Thyroid gland (tissue), 4 donors: ENCODE results near the gene TOX3. TPM values are rescaled to one million over a fixed set of nuclear protein-coding genes. Genes with fewer than 3 reads are reported as not detected.

Experiments used
- DNase-seq, 2 donors: peaks; one replicate each; pipeline ENCODE4 v3.0.0-alpha.2; 2019
- H3K27ac ChIP-seq, 3 donors: fragments of 200-600 bp; sonication (generic); 1 replicate in 2 of 3; 2 replicates in 1 of 3; pipeline ENCODE4 v1.5.1; 2016 to 2019; ENCODE audit warnings: mild to moderate bottlenecking in 1 of 3, moderate library complexity in 1 of 3
- H3K27me3 ChIP-seq: fragments of 200-600 bp; sonication (generic); one replicate; pipeline ENCODE4 v1.5.1; 2019
- H3K36me3 ChIP-seq, 2 donors: fragments of 200-600 bp; sonication (generic); one replicate each; pipeline ENCODE4 v1.5.1; 2016 to 2019
- H3K4me1 ChIP-seq, 2 donors: fragments of 200-600 bp; sonication (generic); one replicate each; pipeline ENCODE4 v1.5.1; 2017 to 2019
- H3K4me3 ChIP-seq, 3 donors: fragments of 200-600 bp; sonication (generic); replicated peaks in 1 of 3; 1 replicate in 2 of 3; 2 replicates in 1 of 3; pipeline ENCODE4 v1.5.1; 2016; ENCODE audit warnings: mild to moderate bottlenecking in 1 of 3
- H3K9me3 ChIP-seq: fragments of 200-600 bp; sonication (generic); one replicate; pipeline ENCODE4 v1.5.1; 2017
- POLR2A ChIP-seq, 2 donors: fragments of 450-650 bp; IDR thresholded peaks; one replicate each; pipeline ENCODE4 v1.6.1; 2017; ENCODE audit warnings: antibody characterized with exemption in 2 of 2, mild to moderate bottlenecking in 2 of 2, moderate library complexity in 1 of 2
- WGBS, 2 donors: methylation state at CpG; one replicate each; pipeline ENCODE4 v1.1.5; 2017; 5-methylcytosine and 5-hydroxymethylcytosine counted together
- intact Hi-C: fragments of 100-400 bp; cut with DNase I; formaldehyde crosslinking; loops from one replicate; pipeline ENCODE4 v1.15.1; 2023
- total RNA-seq, 4 donors: library from RNA; depleted of rRNA; stranded (reverse); fragments of >200 nt; gene quantifications; one replicate each; pipeline ENCODE4 v1.2.3, GENCODE V29; 2016
- TF ChIP-seq, protein P1 (sequence below), 6 experiments: fragments of 200-600 bp in 3 of 6; fragments of 450-650 bp in 3 of 6; sonication (generic) in 3 of 6; IDR thresholded peaks; one replicate each; pipeline ENCODE4 v1.5.1; 2016 to 2019; ENCODE audit warnings: antibody characterized with exemption in 6 of 6, mild to moderate bottlenecking in 2 of 6, inconsistent platforms in 1 of 6, moderate library complexity in 1 of 6

Gene TOX3
- total RNA-seq, 4 donors from 2014 or later: not detected

DNA sequence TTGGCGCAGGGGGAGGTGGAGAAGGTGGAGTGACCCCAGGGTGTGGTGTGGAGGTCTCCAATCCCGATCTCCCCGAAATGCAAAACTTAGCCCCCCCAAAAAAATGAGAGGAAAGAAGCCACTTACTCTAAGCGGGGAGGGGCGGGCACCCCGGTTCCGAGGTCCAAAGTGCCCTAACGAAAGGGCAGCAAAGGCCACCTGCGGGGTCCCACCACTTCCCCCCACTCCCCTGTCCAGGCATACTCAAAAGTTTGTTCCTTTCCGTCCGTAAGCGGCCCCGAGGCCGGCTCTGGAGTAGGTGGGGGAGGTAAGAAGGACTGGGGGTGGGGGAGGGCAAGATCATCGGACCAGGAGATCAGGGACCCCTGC, 1.1 kb downstream of the TOX3 start:
- Histone ChIP-seq H3K36me3 (no peaks in the 10 kb centered on the region), H3K4me3 (no peak overlapping the region), H3K27ac (no peak overlapping the region), H3K27me3 (peaks cover 21% of the 10 kb centered on the region), H3K4me1 (peaks cover 15 to 21% of the 10 kb centered on the region in 2 donors), H3K9me3 (no peaks in the 10 kb centered on the region)
- TF ChIP-seq POLR2A (IDR thresholded peaks at IDR 0.05): no peak
- WGBS, 2 donors: 4 to 5% methylated on average over 13 to 15 of the region's 15 CpGs
- intact Hi-C loops: no loop called here
- no peak for DNase-seq

DNA sequence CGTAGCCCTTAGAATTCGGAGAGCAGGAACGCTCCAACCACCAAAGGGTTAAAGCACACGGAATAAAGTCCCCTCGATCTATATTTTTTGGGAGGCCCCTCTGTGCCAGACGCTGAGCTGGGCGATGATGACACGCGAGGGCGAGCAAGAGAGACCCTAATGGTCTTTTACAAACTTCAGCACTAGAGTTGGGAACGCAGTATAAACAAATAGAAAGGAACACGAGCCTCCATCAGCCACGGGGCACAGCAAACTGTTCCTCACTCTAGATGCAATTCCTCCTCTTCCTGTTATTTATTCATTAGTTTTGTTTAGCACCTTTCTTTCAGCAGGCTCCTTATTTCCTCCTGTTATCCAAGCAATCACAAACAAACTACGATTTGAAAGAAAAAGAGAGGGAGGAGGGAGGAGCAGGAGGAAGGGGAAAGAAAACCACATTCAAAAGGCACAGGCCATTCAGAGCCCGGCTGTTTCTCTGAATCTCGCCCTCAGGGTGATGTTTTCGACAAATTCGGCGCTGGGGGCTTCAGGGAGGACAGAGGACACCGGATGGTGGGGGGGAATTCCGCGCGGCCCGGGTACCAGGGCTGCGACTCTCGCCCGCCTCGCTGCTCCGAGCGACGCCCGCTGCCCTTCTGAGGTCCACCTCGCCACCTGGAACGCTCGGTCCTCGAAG, 1.6 kb downstream of the TOX3 start:
- 4 to 5% methylated on average over 36 of the region's 36 CpGs for WGBS, 2 donors
- DNase-seq: no peak
- Histone ChIP-seq H3K27me3 (peaks cover 21% of the 10 kb centered on the region), H3K36me3 (no peaks in the 10 kb centered on the region), H3K9me3 (no peaks in the 10 kb centered on the region), H3K4me3 (no peak overlapping the region), H3K27ac (no peak overlapping the region), H3K4me1 (peaks cover 15 to 21% of the 10 kb centered on the region in 2 donors)
- no peak for TF ChIP-seq POLR2A (IDR thresholded peaks at IDR 0.05)
- TF ChIP-seq, protein P1, sequence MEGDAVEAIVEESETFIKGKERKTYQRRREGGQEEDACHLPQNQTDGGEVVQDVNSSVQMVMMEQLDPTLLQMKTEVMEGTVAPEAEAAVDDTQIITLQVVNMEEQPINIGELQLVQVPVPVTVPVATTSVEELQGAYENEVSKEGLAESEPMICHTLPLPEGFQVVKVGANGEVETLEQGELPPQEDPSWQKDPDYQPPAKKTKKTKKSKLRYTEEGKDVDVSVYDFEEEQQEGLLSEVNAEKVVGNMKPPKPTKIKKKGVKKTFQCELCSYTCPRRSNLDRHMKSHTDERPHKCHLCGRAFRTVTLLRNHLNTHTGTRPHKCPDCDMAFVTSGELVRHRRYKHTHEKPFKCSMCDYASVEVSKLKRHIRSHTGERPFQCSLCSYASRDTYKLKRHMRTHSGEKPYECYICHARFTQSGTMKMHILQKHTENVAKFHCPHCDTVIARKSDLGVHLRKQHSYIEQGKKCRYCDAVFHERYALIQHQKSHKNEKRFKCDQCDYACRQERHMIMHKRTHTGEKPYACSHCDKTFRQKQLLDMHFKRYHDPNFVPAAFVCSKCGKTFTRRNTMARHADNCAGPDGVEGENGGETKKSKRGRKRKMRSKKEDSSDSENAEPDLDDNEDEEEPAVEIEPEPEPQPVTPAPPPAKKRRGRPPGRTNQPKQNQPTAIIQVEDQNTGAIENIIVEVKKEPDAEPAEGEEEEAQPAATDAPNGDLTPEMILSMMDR (IDR thresholded peaks at IDR 0.05): no peak
- intact Hi-C loops: no loop called here

DNA sequence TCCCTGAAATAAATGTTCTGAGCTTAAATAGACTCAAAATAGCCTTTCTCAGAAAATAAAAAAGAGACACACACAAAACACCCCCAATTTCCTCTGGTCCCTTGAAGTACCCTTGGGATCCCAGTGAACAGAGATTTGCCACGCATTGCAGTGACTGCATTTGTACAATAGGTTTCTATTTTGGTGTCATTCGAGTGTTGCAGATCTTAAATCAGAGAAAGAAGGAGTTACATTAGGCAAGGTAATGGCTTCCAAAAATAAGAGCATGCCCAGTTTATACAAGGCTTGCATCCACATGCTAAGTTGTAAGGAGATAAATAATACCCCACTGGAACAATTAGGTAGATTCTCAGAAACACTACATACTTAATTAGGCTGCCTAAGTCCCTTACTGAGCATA, 2.2 kb downstream of the TOX3 start:
- peaks cover 21% of the 10 kb centered on the region for H3K27me3 ChIP-seq
- no peaks in the 10 kb centered on the region for H3K9me3 ChIP-seq
- no peak overlapping the region for H3K27ac ChIP-seq
- 15 to 16% methylated on average over 2 of the region's 2 CpGs for WGBS, 2 donors
- TF ChIP-seq POLR2A (IDR thresholded peaks at IDR 0.05): no peak
- TF ChIP-seq, protein P1 (IDR thresholded peaks at IDR 0.05): no peak
- peaks cover 15 to 21% of the 10 kb centered on the region in 2 donors for H3K4me1 ChIP-seq
- H3K36me3 ChIP-seq: no peaks in the 10 kb centered on the region
- H3K4me3 ChIP-seq: no peak overlapping the region
- intact Hi-C loops: no loop called here
- DNase-seq: no peak

DNA sequence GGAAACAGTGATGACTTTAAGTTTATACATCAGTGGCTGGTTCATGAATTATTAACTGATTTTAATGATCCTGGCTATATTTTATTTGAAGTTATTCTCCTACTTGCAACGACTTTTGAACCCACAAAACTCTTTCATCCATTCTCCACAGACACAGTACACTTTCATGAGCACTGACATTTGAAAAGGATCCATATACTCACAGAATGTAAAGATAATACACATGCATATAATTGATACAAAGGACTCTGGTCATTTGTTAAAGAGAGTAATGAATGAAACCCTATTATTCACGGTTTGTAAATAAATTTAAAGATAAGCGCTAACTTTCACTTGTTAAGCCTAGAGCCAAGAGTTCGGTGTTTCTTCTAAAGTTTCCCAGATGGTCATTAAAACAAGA, 3.3 kb downstream of the TOX3 start:
- Histone ChIP-seq H3K27me3 (peaks cover 21% of the 10 kb centered on the region), H3K36me3 (no peaks in the 10 kb centered on the region), H3K9me3 (no peaks in the 10 kb centered on the region), H3K4me3 (no peak overlapping the region), H3K27ac (no peak overlapping the region), H3K4me1 (peaks cover 15 to 21% of the 10 kb centered on the region in 2 donors)
- intact Hi-C loops: no loop called here
- TF ChIP-seq, protein P1 (IDR thresholded peaks at IDR 0.05): no peak
- TF ChIP-seq POLR2A (IDR thresholded peaks at IDR 0.05): no peak
- WGBS, 2 donors: 55 to 60% methylated on average over 4 of the region's 4 CpGs
- no peak for DNase-seq

DNA sequence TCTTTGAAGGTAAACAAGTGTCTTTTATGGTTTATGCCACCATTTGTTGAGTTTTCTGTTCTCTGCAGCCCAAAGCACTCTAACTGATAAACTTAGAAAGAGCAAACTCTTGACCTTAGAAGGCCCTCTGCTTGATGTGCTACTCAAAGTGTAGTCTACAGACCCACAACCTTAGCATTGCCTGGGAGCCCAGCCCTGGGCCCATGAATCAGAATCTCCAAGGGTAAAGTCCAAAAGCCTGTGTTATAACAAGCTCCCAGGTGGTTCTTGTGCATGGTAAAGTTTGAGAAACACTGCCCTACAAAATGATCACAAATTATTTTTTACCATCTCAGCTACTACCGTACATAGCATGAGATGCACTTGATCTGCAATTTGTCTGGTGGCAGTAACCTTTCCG, 6.0 kb downstream of the TOX3 start:
- no peak for TF ChIP-seq POLR2A (IDR thresholded peaks at IDR 0.05)
- TF ChIP-seq, protein P1 (IDR thresholded peaks at IDR 0.05): no peak
- no peak for DNase-seq
- Histone ChIP-seq H3K36me3 (no peaks in the 10 kb centered on the region), H3K27me3 (peaks cover 14% of the 10 kb centered on the region), H3K4me1 (peaks cover 8 to 9% of the 10 kb centered on the region in 2 donors), H3K27ac (no peak overlapping the region), H3K9me3 (no peaks in the 10 kb centered on the region), H3K4me3 (no peak overlapping the region)
- whole genome bisulfite sequencing, 2 donors: 85 to 86% methylated on average over 2 of the region's 2 CpGs
- intact Hi-C loops: no loop called here
